Fibroblast of the aortic adventitia (primary cell): ENCODE results near the gene PRKACG. TPM values are rescaled to one million over a fixed set of nuclear protein-coding genes. Genes with fewer than 3 reads are reported as not detected.

Source experiments
- DNase-seq: peaks from one replicate; pipeline ENCODE4 v3.0.0-alpha.2; 2010; ENCODE audit warnings: low read depth
- H3K4me3 ChIP-seq: 2 replicates; pipeline ENCODE4 v1.5.1; 2011; ENCODE audit warnings: low read depth, mild to moderate bottlenecking, control low read depth, low read length, moderate library complexity
- total RNA-seq: library from RNA; depleted of rRNA; stranded (reverse); fragments of >200 nt; gene quantifications from 2 replicates; pipeline ENCODE4 v1.2.3, GENCODE V29; 2012; ENCODE audit warnings: low replicate concordance
- TF ChIP-seq, protein P1 (sequence below): IDR thresholded peaks from 2 replicates; pipeline ENCODE4 v1.5.1; 2011; ENCODE audit warnings: mild to moderate bottlenecking, low read length, control low read depth, inconsistent platforms; ENCODE audit not compliant: insufficient read depth

Gene PRKACG
- total RNA-seq, 1 donor, result not detected

DNA sequence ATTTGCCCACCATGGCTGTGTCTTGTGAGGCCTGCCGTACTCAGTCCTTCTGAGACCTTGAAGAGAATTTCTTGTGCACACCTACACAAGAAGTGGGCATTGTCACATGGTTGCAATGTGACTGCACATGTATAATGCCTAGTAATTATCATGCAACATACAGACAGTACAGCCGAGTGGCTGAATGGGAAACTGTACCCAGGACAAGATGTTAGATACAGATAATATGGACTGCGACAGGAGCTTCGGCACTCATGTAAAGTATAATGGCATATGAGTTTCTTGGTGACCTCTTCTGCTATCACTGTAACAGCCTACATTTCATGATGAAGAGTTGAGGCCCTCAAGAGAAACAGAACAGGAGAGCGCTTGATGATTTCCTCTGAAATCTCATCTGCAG is 4.8 kb upstream of the PRKACG start:
- TF ChIP-seq, protein P1, sequence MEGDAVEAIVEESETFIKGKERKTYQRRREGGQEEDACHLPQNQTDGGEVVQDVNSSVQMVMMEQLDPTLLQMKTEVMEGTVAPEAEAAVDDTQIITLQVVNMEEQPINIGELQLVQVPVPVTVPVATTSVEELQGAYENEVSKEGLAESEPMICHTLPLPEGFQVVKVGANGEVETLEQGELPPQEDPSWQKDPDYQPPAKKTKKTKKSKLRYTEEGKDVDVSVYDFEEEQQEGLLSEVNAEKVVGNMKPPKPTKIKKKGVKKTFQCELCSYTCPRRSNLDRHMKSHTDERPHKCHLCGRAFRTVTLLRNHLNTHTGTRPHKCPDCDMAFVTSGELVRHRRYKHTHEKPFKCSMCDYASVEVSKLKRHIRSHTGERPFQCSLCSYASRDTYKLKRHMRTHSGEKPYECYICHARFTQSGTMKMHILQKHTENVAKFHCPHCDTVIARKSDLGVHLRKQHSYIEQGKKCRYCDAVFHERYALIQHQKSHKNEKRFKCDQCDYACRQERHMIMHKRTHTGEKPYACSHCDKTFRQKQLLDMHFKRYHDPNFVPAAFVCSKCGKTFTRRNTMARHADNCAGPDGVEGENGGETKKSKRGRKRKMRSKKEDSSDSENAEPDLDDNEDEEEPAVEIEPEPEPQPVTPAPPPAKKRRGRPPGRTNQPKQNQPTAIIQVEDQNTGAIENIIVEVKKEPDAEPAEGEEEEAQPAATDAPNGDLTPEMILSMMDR, result no peak
- no peak for DNase-seq
- no peak overlapping the region for H3K4me3 ChIP-seq

DNA sequence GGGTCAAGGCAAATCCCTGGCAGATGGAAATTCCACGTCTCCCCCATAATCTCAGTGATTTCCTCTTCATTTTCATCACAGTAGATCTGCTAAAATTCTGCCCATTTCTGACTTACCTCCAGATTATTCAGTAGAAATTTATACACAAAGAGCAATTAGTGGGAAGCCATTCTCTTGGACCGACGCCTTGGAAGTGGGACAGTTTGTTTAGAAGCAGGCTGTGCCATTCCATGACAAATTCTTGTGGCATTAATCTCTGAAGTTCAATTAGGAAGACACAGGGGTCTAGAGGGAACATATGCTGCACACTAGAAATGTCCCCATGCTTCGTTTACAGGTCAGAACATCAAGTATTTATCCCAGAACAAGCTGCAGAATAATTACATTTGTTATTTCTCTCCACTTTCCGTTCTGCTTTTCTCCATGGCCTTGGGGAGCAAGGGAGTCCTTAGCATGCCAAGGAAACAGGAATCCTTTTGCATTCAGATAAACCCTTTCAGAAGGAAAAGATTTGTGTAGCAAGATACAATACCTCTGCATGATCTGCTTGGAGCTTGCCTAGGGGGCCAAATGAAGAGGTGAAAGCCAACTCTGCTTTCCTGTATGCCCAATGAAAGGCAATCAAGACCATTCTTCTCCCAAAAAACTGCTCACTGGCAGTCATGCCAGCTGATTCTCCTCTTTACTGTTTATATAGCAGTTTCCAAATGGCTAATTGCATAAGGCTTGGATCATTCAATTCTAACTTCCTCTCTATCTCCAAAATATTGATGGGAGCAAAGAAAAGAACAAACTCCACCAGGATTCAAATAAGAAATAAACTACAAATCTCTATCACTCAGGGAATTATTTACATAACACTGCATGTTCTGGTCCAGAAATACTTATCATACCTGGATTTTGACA is 2.5 kb upstream of the PRKACG start:
- no peak for DNase-seq
- H3K4me3 ChIP-seq, result no peak overlapping the region
- TF ChIP-seq, protein P1, result no peak

DNA sequence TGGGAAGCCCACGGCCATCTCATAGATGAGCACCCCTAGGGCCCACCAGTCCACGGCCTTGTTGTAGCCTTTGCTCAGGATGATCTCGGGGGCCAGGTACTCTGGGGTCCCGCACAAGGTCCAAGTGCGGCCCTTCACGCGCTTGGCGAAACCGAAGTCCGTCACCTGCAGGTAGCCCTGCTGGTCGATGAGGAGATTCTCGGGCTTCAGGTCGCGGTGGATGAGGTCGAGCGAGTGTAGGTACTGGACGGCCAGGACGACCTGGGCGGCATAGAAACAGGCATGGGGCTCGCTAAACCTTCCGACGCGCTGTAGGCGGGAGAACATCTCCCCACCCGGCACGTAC is 558 bp downstream of the PRKACG start:
- TF ChIP-seq, protein P1, result no peak
- DNase-seq, result no peak
- no peak overlapping the region for H3K4me3 ChIP-seq

DNA sequence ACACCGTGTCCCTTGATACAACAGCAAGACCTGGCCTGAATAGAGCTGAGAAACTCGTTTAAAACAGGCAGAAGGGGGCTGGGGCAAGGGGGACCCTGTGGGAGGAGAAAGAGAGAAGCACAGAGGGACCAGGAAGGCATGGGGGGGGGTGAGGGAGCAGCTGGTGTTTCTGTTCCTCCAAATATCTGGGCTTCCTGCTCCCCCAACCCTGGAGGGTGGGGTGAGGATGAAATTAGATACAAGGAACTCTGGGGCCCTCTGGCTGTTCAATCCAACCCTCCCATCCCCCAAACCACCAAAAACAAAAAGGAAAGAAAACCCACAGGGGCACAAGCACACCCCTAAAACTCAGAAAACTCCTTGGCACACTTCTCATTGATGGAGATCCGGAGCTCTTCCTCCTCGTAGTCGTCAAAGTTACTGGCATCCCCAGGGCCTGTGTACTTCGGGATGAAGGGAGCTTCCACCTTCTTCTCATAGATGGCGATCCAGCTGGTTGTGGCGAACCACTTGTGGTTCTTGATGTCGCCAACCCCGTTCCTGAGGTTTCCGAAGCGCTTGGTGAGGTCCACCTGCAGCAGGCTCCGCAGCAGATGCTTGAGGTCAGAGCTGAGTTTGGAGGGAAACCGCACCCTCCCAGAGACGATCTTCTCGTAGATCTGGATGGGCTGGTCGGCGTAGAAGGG is 1.1 kb downstream of the PRKACG start:
- H3K4me3 ChIP-seq, result no peak overlapping the region
- no peak for DNase-seq
- TF ChIP-seq, protein P1, result no peak

DNA sequence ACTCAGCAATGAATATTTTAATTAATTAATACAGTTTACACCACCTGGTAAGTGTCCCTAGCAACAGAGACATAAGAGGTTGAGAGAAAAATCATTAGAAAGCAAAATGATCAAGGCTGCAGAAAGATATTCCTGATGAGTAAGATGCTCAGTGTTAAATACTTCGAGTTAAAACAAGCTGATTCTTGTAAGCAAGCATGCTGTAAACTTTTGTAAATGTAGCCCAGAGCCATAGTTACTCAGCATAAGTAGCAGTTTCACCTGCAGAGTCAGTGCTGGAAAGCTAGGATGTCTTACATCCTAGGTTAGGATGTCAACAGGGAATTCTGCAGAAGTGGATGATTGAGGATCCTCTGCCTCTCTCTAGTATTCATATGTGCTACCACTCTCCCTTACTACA is 4.2 kb downstream of the PRKACG start:
- H3K4me3 ChIP-seq, result no peak overlapping the region
- TF ChIP-seq, protein P1, result no peak
- no peak for DNase-seq

DNA sequence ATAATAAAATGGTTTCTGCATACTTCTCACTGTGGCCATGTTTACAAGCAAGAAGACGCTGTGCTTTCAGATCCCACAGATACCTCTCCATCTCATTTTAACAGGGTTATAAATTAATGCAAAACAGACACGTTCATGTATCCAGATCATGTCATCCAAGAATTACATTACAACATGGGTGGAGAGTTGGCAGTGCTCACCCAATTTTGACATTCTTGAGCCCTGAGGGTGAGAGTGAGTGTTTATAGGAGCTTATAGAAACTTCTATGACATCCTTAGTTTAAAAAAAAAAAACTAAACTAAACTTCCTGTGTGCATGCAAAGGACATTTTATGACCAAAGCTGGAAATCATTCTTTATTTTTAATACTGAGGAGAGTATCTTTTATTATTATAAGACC is 9.1 kb downstream of the PRKACG start:
- no peak overlapping the region for H3K4me3 ChIP-seq
- no peak for DNase-seq
- TF ChIP-seq, protein P1, result no peak
